HG03045 (cell line): ENCODE results near the gene PTGES2.
"Not testable (repeated sequence)": the region's sequence is repeated elsewhere in the genome, so short reads cannot be mapped to it uniquely, and the experiment has no call there.

Experiments
- ATAC-seq: cut with Tn5 transposase; IDR thresholded peaks from one replicate; pipeline ENCODE4 v1.9.1; 2021; ENCODE audit warnings: mild to moderate bottlenecking, moderate library complexity; ENCODE audit not compliant: unreplicated experiment

PTGES2 gene

DNA sequence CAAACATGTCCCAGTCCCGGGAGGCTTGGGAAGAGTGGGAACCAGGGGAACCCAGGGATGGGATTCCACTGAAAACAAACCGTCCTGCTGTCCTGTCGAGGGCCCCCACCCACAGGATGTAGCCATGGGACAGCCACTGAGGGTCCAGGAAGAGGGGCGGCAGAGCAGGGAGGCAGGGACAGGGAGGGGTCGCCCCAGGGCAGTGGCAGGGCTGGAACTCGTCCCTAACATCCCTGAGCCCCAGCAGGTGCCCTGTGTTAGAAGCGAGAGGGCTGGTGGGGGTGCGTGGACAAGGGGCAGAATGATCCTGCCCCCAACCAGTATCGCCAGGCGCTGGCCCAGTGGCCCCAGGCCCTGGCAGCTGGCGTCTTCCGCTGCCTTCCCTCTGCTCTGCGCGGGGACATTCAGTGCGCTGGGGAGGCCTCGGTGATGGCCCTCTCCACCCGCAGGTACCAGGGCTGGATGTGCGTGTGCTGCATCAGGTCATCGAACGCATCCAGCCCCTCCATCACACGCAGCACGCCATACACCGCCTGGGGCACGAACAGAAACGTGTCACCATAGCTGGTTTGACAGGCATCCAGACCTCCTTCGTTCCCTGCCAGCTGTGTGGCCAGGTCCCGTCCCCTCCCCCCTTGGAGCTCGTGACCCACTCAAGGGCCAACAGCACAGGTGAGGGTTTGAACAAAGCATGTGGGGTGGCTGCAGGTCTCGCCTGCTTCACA lies 6.6 kb downstream of the PTGES2 start:
- no peak for ATAC-seq

DNA sequence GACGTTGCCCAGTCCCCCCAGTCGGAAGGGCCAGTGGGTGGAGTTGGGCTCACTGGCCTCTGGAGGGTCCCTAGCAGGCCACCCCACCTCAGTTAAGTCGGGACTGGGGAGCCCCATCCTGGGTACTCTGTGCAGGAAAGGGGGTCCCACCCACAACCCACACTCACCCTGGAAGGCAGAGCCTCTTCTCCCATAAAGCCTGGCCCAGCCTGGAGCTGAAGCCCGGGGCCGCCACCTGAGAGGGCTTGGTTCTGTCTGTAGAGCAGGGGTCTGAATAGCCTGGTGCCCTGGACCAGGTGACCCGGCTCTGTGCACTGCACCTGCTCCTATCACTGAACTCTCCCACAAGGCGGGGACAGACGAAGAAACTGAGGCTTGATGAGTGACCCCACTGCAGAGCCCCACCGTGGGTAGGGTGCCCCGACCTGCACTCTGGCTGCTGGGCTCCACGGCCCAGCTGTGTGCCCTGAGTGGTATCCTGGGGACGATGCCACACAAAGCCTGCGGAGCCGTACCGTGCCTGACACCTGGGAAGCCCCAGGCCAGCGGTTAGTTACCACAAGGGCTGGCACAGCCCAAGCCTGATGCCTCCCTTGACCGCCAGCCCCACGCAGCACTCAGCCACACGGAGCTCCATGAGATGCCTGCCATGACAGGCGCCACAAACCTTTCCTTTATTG lies 7.3 kb downstream of the PTGES2 start:
- no peak for ATAC-seq

DNA sequence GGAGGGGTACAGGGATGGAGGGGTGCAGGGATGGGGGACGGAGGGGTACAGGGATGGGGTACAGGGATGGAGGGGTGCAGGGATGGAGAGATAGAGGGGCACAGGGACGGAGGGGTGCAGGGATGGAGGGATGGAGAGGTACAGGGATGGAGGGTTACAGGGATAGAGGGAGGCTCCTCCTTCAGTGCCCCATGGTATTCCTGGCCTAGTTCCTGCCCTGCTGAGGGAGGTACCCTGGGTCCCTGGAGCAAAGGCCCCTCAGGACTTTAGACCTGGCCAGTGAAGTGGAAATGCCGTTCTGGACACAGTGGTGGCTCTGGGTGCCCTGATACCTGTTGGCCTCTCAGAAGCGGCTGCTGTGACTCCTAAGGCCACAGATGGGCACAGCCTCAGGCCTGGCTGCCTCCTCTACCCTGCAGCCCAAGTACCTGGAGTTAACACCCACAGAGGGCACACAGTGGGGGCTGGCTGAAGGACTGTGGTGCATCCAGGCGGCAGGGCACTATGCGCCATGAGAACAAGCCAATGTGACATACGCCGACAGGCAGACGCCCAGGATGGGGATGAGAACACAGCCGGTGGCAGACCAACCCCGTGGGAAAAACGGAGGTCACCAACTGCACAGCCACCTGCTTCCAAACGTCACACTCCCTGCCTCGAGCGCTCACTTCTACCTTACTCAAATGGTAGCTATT lies 8.4 kb downstream of the PTGES2 start:
- no peak for ATAC-seq

DNA sequence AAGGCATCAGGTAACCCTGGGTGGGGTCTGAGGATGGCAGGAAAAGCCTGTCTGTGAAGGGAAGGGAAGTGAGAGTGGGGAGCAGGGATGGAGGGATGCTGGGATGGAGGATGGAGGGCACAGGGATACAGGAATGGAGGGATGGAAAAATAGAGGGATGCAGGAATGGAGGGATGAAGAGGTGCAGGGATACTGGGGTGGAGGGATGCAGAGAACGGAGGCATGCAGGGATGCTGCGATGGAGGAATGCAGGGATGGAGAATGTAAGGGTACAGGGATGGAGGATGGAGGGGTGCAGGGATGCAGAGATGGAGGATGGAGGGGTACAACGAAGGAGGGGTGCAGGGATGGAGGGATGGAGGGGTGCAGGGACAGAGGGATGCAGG lies 9.1 kb downstream of the PTGES2 start:
- no peak for ATAC-seq

DNA sequence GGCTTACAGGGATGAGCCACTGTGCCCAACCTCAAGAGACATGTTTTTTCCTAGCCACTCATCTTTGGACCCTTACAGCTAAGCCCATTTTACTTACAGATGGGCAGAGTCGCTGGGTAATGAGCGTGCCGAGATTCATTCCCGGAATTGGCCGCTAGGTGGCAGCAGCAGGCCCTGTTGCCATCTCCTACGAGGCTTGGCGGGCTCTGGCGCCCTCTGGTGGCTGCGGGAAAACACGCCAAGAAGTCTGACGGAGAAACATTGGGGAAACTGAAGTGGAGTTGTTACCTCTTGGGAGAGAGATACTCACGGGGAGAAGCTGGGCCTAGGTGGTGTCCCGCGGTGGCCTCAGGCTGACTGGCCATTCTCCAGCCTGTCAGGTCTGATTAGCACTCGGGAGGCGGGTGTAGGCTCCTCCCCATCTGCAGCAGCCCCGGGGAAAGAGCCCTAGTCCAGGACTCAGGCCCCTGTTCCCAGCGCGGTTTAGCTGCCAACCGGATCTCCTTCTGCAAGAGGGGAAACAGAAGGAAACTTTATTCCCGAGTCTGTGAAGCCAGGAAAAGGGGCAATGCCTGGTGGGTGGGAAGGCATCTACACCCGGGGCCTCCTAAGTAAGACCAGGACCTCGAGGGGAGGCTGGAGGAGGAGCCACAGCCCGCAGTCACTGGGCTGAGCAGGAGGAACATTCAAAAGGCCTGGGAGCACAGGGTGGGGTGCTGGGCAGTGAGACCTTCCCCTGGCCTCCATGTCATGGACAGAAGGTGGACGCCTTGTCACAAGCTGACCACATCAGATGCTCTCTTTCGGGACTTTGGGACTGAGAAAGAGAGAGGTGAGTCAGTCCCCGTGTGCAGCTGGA lies 9.7 kb downstream of the PTGES2 start:
- ATAC-seq = no peak

DNA sequence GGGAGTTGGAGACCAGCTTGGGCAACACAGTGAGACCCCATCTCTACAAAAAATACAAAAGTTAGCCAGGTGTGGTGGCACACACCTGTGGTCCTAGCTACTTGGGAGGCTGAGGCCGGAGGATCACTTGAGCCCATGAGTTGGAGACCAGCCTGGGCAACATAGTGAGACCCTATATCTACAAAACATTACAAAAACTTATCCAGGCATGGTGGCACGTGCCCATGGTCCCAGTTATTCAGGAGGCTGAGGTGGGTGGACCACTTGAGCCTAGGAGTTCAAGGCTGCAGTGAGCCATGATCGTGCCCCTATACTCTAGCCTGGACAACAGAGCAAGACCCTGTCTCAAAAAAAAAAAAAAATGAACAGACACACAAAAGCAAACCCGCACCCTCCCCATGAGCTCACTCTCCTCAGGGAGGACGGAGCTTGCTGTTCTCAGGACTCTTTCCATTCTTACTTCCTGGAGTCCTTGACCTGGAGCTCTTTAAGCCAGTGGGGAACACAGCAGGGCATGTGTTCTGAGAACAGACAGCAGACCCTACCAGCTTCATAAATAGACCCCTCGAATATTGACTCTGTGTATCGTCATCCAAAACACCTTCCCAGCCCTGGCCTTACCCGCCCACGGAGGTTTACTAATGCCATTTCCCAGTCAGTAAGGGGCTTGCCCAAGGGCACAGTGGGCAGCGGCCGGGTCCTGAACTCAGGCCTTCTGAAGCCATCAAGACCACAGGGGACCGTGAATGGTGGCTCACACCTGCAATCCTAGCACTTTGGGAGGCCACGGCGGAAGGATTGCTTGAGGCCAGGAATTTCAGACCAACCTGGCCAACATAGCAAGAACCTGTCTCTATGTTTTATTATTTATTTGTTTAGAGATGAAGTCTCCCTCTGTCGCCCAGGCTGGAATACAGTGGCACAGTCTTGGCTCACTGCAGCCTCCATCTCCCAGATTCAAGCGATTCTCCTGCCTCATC lies 11.1 kb downstream of the PTGES2 start:
- no peak for ATAC-seq

DNA sequence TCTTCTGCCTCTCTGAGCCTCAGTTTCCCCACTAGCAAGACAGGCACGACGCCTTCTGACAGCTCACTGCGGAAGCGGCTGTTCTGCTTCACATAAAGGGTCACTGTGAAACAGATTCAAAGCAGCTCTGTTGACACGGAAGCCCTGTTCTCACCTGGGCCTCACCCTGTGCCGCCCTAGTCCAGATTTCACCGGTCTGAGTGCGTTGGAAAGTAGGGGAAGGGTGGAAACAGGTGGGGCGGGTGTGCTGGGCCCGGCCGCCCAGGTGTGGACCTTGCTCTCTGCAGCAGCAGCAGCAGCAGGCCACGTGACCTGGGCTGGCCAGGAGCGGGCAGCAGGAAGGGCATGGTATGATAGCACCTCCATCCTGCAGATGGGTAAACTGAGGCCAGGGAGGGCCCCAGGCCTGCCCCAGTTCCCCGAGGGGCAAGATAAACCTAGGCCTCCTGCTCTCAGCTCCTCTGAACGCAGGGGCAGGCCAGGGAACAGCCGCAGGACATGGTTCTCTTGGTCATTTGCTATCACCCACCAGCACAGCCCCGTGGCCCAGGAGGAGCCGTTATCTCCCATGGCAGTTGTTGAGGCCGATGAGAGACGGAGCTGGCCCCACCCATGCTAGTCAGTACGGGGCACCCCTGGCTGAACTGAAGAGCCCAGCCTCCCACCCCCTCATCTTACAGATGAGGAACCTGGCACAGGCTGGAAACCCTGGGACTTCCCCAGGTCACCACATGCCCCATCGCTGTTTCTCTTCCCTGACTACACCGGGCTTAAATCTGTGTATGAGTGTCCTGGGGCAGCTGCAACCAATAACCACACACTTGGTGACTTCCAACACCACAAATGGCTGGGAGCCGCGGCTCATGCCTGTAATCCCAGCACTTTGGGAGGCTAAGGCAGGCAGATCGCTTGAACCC lies 12.1 kb downstream of the PTGES2 start:
- ATAC-seq = no peak

DNA sequence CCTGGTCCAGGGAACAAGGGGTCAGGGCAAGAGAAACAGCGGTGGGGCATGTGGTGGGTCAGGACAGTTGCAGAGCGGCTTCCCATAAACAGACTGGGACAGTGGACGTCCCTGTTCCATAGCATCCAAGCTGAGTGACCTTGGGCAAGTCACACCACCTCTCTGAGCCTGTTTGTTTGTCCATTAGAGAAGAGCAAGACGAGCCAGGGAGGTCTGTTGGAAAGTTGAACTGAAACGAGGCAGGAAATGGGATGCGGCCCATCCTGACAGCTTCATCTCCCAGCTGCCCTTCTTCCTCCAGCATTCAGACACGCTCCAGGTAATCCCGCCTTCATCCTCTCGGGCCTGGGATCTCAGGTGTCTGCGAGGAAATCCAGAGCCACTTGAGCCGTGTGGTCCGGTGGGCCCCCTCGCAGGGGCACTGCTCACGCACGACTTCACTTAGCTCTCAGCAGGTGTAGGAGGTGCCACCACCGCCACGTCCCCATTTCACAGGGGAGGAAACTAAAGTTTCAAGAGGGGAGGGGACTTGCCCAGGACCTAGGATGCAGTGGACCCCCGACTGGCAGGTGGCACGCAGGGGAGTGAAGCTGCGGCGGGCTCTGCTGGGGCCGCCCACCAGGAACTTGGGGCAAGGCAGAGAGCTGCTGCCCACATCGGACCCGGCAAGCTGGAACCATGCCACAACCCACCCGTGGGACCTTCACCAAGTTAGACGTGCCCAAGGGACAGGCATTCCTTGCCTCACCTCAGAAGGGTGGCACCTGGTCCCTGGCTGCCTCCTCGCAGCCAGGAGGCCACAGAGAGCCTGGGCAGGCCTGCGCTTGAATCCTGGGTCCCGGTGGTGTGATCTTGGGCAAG lies 13.0 kb downstream of the PTGES2 start:
- ATAC-seq = no peak

DNA sequence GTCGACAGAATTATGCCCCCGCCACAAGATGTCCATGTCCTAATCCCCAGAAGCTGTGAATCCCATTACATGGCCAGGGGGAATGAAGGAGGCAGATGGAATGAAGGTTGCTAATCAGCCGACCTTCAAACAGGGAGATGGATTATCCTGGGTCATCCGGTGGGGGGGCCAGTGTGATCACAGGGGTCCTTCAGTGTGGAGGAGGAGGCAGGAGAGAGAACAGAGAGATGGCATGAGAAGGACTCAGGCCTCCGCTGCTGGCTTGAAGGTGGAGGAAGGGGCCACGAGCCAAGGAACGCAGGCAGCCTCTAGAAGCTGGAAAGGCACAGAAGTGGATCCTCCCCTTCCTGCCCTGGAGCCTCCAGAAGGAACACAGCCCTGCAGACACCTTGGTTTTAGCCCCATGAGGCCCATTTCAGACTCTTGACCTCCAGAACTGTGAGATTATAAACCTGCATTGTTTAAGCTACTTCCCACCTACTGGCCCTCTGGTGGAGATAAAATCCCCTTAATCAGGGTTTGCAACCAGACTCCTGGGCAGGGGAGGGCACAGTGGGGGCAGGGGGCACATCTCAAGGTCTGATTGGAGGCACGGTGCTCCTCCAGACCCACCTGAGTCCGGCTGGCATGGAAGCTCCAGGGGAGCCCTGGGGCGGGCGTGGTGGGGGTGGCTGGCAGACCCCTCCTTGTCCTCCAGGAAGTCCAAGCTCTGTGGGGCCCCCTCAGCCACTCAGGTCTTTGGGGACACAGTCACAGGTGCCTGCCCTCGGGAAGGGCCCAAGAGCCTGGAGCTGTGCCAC lies 13.8 kb downstream of the PTGES2 start:
- ATAC-seq = no peak

DNA sequence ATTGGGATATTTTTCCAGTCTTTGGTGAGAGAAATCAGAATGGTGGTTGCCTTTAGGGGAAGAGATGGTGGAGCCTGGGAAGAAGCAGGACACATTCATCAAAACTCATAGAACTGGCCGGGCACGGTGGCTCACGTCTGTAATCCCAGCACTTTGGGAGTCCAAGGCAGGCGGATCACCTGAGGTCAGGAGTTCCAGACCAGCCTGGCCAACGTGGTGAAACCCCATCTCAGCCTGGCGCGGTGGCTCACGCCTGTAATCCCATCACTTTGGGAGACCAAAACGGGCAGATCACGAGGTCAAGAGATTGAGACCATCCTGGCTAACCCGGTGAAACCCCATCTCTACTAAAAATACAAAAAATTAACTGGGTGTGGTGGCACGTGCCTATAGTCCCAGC lies 15.8 kb downstream of the PTGES2 start:
- not testable (repeated sequence) for ATAC-seq

DNA sequence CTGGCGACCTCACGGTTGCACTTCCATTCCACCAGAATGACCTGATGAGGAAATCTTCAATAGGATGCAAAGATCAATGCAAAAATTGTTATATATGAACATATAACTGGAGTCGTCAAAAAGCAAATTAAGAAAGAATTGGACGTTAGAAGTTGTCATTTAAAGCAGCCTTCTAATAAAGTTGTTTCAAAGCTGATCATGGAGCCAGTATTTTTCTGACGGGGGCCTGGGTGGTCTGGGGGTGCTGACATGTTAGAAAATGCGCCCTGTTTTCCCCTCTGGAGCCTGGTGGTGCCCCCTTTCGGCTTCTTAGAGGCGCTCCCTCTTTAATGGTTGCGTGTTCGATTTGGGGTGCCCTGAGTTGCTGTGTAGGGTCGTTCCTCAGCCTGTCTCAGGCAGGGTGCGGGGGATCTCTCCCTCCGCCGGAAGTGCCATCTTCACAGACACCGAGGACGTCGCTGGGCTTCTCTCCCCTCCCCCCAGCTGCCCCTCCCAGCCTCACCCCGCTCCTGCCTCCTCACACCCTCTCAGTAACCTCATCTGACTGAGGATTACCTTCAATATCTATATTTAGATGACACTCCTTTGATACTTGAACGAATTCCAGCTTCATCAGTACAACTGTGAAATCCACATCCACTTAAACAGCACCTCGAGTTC lies 18.3 kb downstream of the PTGES2 start:
- no peak for ATAC-seq

DNA sequence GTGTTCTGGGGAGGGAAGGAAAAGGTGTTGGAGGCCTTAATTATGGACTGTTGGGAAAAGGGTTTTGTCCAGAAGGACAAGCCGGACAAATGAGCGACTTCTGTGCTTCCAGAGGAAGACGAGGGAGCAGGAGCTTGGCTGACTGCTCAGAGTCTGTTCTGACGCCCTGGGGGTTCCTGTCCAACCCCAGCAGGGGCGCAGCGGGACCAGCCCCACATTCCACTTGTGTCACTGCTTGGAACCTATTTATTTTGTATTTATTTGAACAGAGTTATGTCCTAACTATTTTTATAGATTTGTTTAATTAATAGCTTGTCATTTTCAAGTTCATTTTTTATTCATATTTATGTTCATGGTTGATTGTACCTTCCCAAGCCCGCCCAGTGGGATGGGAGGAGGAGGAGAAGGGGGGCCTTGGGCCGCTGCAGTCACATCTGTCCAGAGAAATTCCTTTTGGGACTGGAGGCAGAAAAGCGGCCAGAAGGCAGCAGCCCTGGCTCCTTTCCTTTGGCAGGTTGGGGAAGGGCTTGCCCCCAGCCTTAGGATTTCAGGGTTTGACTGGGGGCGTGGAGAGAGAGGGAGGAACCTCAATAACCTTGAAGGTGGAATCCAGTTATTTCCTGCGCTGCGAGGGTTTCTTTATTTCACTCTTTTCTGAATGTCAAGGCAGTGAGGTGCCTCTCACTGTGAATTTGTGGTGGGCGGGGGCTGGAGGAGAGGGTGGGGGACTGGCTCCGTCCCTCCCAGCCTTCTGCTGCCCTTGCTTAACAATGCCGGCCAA lies 19.1 kb downstream of the PTGES2 start:
- no peak for ATAC-seq

DNA sequence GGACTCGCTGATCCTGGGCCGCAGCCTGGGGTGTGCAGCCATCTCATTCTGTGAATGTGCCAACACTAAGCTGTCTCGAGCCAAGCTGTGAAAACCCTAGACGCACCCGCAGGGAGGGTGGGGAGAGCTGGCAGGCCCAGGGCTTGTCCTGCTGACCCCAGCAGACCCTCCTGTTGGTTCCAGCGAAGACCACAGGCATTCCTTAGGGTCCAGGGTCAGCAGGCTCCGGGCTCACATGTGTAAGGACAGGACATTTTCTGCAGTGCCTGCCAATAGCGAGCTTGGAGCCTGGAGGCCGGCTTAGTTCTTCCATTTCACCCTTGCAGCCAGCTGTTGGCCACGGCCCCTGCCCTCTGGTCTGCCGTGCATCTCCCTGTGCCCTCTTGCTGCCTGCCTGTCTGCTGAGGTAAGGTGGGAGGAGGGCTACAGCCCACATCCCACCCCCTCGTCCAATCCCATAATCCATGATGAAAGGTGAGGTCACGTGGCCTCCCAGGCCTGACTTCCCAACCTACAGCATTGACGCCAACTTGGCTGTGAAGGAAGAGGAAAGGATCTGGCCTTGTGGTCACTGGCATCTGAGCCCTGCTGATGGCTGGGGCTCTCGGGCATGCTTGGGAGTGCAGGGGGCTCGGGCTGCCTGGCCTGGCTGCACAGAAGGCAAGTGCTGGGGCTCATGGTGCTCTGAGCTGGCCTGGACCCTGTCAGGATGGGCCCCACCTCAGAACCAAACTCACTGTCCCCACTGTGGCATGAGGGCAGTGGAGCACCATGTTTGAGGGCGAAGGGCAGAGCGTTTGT lies 19.9 kb downstream of the PTGES2 start:
- no peak for ATAC-seq

DNA sequence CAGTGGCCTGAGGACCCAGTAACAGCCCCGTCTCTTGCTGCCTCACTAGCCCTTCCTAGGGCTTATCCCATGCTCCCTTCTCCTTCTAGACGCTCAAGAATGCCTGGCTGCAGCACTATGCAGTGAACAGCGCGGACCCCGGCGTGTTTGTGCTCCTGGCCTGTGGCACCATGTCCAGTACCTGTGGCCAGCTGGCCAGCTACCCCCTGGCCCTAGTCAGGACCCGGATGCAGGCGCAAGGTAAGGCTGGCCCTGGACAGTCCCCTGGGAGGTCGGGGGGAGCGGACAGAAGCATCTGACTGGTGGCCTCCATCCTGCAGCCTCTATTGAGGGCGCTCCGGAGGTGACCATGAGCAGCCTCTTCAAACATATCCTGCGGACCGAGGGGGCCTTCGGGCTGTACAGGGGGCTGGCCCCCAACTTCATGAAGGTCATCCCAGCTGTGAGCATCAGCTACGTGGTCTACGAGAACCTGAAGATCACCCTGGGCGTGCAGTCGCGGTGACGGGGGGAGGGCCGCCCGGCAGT lies 20.5 kb downstream of the PTGES2 start:
- ATAC-seq = no peak
